Neuronal stem cell (in vitro differentiated cells): ENCODE data around the gene HOMEZ.
"Not testable (repeated sequence)": the region's sequence is repeated elsewhere in the genome, so short reads cannot be mapped to it uniquely, and the experiment has no call there.

Source experiments
- DNase-seq: peaks from one replicate; pipeline ENCODE4 v3.0.0-alpha.2; 2013; ENCODE audit warnings: low spot score
- H2AFZ ChIP-seq: one replicate; pipeline ENCODE4 v1.6.1; 2013; ENCODE audit warnings: mild to moderate bottlenecking, low read length, inconsistent platforms
- H2AK5ac ChIP-seq: 2 replicates; pipeline ENCODE4 v1.6.1; 2013; ENCODE audit warnings: low read depth, mild to moderate bottlenecking, inconsistent platforms, low read length, moderate library complexity, mixed read lengths
- H2BK120ac ChIP-seq: 2 replicates; pipeline ENCODE4 v1.6.1; 2013; ENCODE audit warnings: low read depth, mild to moderate bottlenecking, inconsistent platforms, low read length, moderate library complexity, mixed read lengths
- H2BK12ac ChIP-seq: one replicate; pipeline ENCODE4 v1.6.1; 2013; ENCODE audit warnings: low read length, inconsistent platforms
- H2BK15ac ChIP-seq: 2 replicates; pipeline ENCODE4 v1.6.1; 2013; ENCODE audit warnings: mild to moderate bottlenecking, low read length, inconsistent platforms, mixed read lengths
- H2BK5ac ChIP-seq: one replicate; pipeline ENCODE4 v1.6.1; 2013; ENCODE audit warnings: inconsistent platforms, mild to moderate bottlenecking, low read length, moderate library complexity
- H3K14ac ChIP-seq: one replicate; pipeline ENCODE4 v1.6.1; 2013; ENCODE audit warnings: low read length, inconsistent platforms
- H3K18ac ChIP-seq: 2 replicates; pipeline ENCODE4 v1.6.1; 2013; ENCODE audit warnings: low read length, inconsistent platforms
- H3K23ac ChIP-seq: 2 replicates; pipeline ENCODE4 v1.6.1; 2013; ENCODE audit warnings: low read depth, mild to moderate bottlenecking, mixed read lengths, low read length, inconsistent platforms; ENCODE audit not compliant: poor library complexity
- H3K27ac ChIP-seq: replicated peaks from 3 replicates; pipeline ENCODE4 v1.5.1; 2013; ENCODE audit warnings: low read length, inconsistent platforms
- H3K27me3 ChIP-seq, 3 experiments: 2 replicates each; pipeline ENCODE4 v1.6.1; 2013; ENCODE audit warnings: low read length in 3 of 3, mild to moderate bottlenecking in 2 of 3, inconsistent platforms in 1 of 3, low read depth in 1 of 3, mixed read lengths in 1 of 3, moderate library complexity in 1 of 3; ENCODE audit not compliant: control insufficient read depth in 3 of 3, insufficient read depth in 3 of 3
- H3K36me3 ChIP-seq, 2 donors: replicated peaks in 1 of 2; 2 replicates each; pipeline ENCODE4 v1.6.1; 2013; ENCODE audit warnings: low read length in 2 of 2; ENCODE audit not compliant: control insufficient read depth in 2 of 2, insufficient read depth in 2 of 2
- H3K4ac ChIP-seq: 2 replicates; pipeline ENCODE4 v1.6.1; 2013; ENCODE audit warnings: inconsistent platforms, mild to moderate bottlenecking, low read length, moderate library complexity
- H3K4me1 ChIP-seq, 2 donors: 1 replicate in 1 of 2; 2 replicates in 1 of 2; pipeline ENCODE4 v1.6.1; 2013; ENCODE audit warnings: low read length in 2 of 2, low read depth in 1 of 2; ENCODE audit not compliant: control insufficient read depth in 2 of 2, insufficient read depth in 1 of 2
- H3K4me2 ChIP-seq: one replicate; pipeline ENCODE4 v1.6.1; 2013; ENCODE audit warnings: mild to moderate bottlenecking, low read length, inconsistent platforms; ENCODE audit not compliant: insufficient read depth, poor library complexity, severe bottlenecking
- H3K4me3 ChIP-seq, 2 donors: 2 replicates each; pipeline ENCODE4 v1.5.1; 2013; ENCODE audit warnings: low read length in 2 of 2, mild to moderate bottlenecking in 2 of 2, inconsistent platforms in 1 of 2, moderate library complexity in 1 of 2
- H3K79me1 ChIP-seq: one replicate; pipeline ENCODE4 v1.6.1; 2013; ENCODE audit warnings: low read depth, mild to moderate bottlenecking, inconsistent platforms, low read length, moderate library complexity
- H3K9ac ChIP-seq: one replicate; pipeline ENCODE4 v1.6.1; 2013; ENCODE audit warnings: mild to moderate bottlenecking, low read depth, low read length, inconsistent platforms; ENCODE audit not compliant: poor library complexity
- H3K9me3 ChIP-seq, 2 donors: replicated peaks in 1 of 2; 2 replicates each; pipeline versions ENCODE3 to v1.6.1; 2013; ENCODE audit warnings: low read length in 2 of 2, mild to moderate bottlenecking in 2 of 2, inconsistent platforms in 1 of 2, low read depth in 1 of 2, mixed read lengths in 1 of 2, moderate library complexity in 1 of 2; ENCODE audit not compliant: control insufficient read depth in 2 of 2, insufficient read depth in 1 of 2
- H4K8ac ChIP-seq: one replicate; pipeline ENCODE4 v1.6.1; 2013; ENCODE audit warnings: low read depth, mild to moderate bottlenecking, inconsistent platforms, low read length, moderate library complexity
- H4K91ac ChIP-seq: one replicate; pipeline ENCODE4 v1.6.1; 2013; ENCODE audit warnings: low read length, low read depth, mild to moderate bottlenecking, inconsistent platforms; ENCODE audit not compliant: poor library complexity
- WGBS, 2 donors: extraction: QIAGEN DNeasy Blood & Tissue Kit; methylation state at CpG; one replicate each; pipeline ENCODE4 v1.1.7; 2013; ENCODE audit warnings: missing lambda C conversion rate in 2 of 2, mixed read lengths in 1 of 2; ENCODE audit not compliant: insufficient read length in 2 of 2, insufficient replicate concordance in 1 of 2; ENCODE audit errors: extremely low coverage in 2 of 2; 5-methylcytosine and 5-hydroxymethylcytosine counted together

Gene HOMEZ

GRCh38 chr14:23326491-23327332 lies 40.8 kb upstream of the HOMEZ start:
- Histone ChIP-seq H3K79me1 (peaks cover 7% of the 10 kb centered on the region), H3K9me3 (no peaks in the 10 kb centered on the region), H4K91ac (no peak overlapping the region), H2BK5ac (no peak overlapping the region), H2BK12ac (no peak overlapping the region), H3K23ac (no peak overlapping the region), H3K4ac (no peak overlapping the region), H2AK5ac (no peak overlapping the region), H3K18ac (no peak overlapping the region), H2BK15ac (no peak overlapping the region), H2BK120ac (no peak overlapping the region), H3K27me3 (no peaks in the 10 kb centered on the region), H3K14ac (no peak overlapping the region), H3K4me3 (no peak overlapping the region), H4K8ac (no peak overlapping the region), H3K4me1 (peaks cover 6 to 8% of the 10 kb centered on the region in 2 donors), H2AFZ (no peak overlapping the region), H3K9ac (no peak overlapping the region), H3K27ac (no peak overlapping the region), H3K4me2 (no peak overlapping the region), H3K36me3 (peaks cover 25 to 43% of the 10 kb centered on the region in 2 donors)
- WGBS, 2 donors = no CpG with 5 or more reads among the region's 13 CpGs
- DNase-seq = no peak

- not testable (repeated sequence) for H3K27me3 ChIP-seq, H2BK15ac ChIP-seq, H4K8ac ChIP-seq, H2BK12ac ChIP-seq, H3K79me1 ChIP-seq, H2AFZ ChIP-seq, H3K9ac ChIP-seq, H3K14ac ChIP-seq, H3K4me2 ChIP-seq, H3K4me3 ChIP-seq, H3K9me3 ChIP-seq, H3K18ac ChIP-seq, H2AK5ac ChIP-seq, H4K91ac ChIP-seq, DNase-seq, H3K23ac ChIP-seq, H3K27ac ChIP-seq, H3K4ac ChIP-seq, H2BK120ac ChIP-seq, H2BK5ac ChIP-seq, H3K4me1 ChIP-seq
- no CpG with 5 or more reads among the region's 5 CpGs for WGBS, 2 donors
- peaks cover 25 to 43% of the 10 kb centered on the region in 2 donors for H3K36me3 ChIP-seq
Measured at GRCh38 chr14:23325746-23326145, 39.8 kb upstream of the HOMEZ start.

- WGBS, 2 donors = no CpG with 5 or more reads among the region's 7 CpGs
- DNase-seq = no peak
- H3K4me3 ChIP-seq = no peak overlapping the region
- H3K27me3 ChIP-seq = no peaks in the 10 kb centered on the region
- peaks cover 25 to 43% of the 10 kb centered on the region in 2 donors for H3K36me3 ChIP-seq
- H2AK5ac ChIP-seq = no peak overlapping the region
- H2BK12ac ChIP-seq = no peak overlapping the region
- no peak overlapping the region for H2AFZ ChIP-seq
- H4K91ac ChIP-seq = no peak overlapping the region
- H3K27ac ChIP-seq = no peak overlapping the region
- H3K14ac ChIP-seq = no peak overlapping the region
- H2BK5ac ChIP-seq = no peak overlapping the region
- peaks cover 7% of the 10 kb centered on the region for H3K79me1 ChIP-seq
- no peak overlapping the region for H3K9ac ChIP-seq
- H2BK120ac ChIP-seq = no peak overlapping the region
- peaks cover 11 to 12% of the 10 kb centered on the region in 2 donors for H3K4me1 ChIP-seq
- no peak overlapping the region for H3K18ac ChIP-seq
- H3K4ac ChIP-seq = no peak overlapping the region
- no peaks in the 10 kb centered on the region for H3K9me3 ChIP-seq
- H3K4me2 ChIP-seq = no peak overlapping the region
- no peak overlapping the region for H3K23ac ChIP-seq
- no peak overlapping the region for H4K8ac ChIP-seq
- no peak overlapping the region for H2BK15ac ChIP-seq
Measured at GRCh38 chr14:23324993-23325392, 39.1 kb upstream of the HOMEZ start.

- H3K4me3 ChIP-seq = no peak overlapping the region
- H2BK15ac ChIP-seq = no peak overlapping the region
- no peak overlapping the region for H2AK5ac ChIP-seq
- H3K18ac ChIP-seq = no peak overlapping the region
- H3K27ac ChIP-seq = no peak overlapping the region
- H2BK5ac ChIP-seq = no peak overlapping the region
- H3K23ac ChIP-seq = no peak overlapping the region
- no peak overlapping the region for H3K9ac ChIP-seq
- H3K4me1 ChIP-seq = peaks cover 11 to 14% of the 10 kb centered on the region in 2 donors
- no CpG with 5 or more reads among the region's 2 CpGs for WGBS, 2 donors
- no peak overlapping the region for H4K8ac ChIP-seq
- no peak for DNase-seq
- no peak overlapping the region for H2BK120ac ChIP-seq
- H3K79me1 ChIP-seq = peaks cover 7% of the 10 kb centered on the region
- no peak overlapping the region for H4K91ac ChIP-seq
- no peaks in the 10 kb centered on the region for H3K27me3 ChIP-seq
- H3K14ac ChIP-seq = no peak overlapping the region
- H2BK12ac ChIP-seq = no peak overlapping the region
- peaks cover 25 to 49% of the 10 kb centered on the region in 2 donors for H3K36me3 ChIP-seq
- H3K4me2 ChIP-seq = no peak overlapping the region
- no peak overlapping the region for H3K4ac ChIP-seq
- no peak overlapping the region for H2AFZ ChIP-seq
- H3K9me3 ChIP-seq = no peaks in the 10 kb centered on the region
Measured at GRCh38 chr14:23324455-23324846, 38.5 kb upstream of the HOMEZ start.
